Hepatocyte (in vitro differentiated cells): ENCODE measurements around the gene CEP164.

Experiments
- EZH2 ChIP-seq: fragments of 200-600 bp; sonication (generic); IDR thresholded peaks from 2 replicates; pipeline ENCODE4 v1.6.1; 2016; ENCODE audit warnings: antibody characterized with exemption, mild to moderate bottlenecking, borderline replicate concordance
- EZH2phosphoT487 ChIP-seq: fragments of 200-600 bp; sonication (generic); IDR thresholded peaks from one replicate; pipeline ENCODE4 v1.6.1; 2018; ENCODE audit warnings: antibody characterized with exemption, mild to moderate bottlenecking, low read depth, moderate library complexity; ENCODE audit not compliant: unreplicated experiment, severe bottlenecking
- TF ChIP-seq, protein P1 (sequence below): fragments of 200-600 bp; sonication (generic); IDR thresholded peaks from 2 replicates; pipeline ENCODE4 v1.5.1; 2016; ENCODE audit warnings: antibody characterized with exemption, mild to moderate bottlenecking; ENCODE audit not compliant: poor library complexity

DNA sequence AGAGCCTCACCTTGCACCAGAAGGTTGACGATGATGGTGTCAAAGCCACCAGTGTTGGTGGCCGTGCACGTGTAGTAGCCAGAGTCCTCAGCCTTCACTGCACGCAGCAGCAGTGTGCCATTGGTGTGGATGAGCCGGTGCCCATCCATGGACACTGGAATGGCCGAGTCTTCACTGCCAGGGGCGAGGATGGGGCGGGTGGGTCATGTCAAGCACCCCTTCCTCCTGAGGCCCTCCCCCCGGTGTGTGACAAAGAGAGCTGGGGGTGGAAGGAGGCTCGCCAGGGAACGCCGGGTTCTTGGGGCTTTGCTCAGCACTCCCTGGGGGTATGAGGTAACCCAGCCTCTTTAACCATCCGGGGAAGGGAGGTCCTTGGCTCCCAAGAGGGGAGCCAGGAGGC lies 111.6 kb downstream of the CEP164 start:
- TF ChIP-seq, protein P1, sequence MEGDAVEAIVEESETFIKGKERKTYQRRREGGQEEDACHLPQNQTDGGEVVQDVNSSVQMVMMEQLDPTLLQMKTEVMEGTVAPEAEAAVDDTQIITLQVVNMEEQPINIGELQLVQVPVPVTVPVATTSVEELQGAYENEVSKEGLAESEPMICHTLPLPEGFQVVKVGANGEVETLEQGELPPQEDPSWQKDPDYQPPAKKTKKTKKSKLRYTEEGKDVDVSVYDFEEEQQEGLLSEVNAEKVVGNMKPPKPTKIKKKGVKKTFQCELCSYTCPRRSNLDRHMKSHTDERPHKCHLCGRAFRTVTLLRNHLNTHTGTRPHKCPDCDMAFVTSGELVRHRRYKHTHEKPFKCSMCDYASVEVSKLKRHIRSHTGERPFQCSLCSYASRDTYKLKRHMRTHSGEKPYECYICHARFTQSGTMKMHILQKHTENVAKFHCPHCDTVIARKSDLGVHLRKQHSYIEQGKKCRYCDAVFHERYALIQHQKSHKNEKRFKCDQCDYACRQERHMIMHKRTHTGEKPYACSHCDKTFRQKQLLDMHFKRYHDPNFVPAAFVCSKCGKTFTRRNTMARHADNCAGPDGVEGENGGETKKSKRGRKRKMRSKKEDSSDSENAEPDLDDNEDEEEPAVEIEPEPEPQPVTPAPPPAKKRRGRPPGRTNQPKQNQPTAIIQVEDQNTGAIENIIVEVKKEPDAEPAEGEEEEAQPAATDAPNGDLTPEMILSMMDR: no peak
- TF ChIP-seq EZH2phosphoT487 (no peak), EZH2 (no peak)
